Epithelial cell of proximal tubule (primary cell): ENCODE measurements around the gene RIC8A. TPM values are rescaled to one million over a fixed set of nuclear protein-coding genes. Genes with fewer than 3 reads are reported as not detected.

ENCODE experiments used
- DNase-seq: peaks from one replicate; pipeline ENCODE4 v3.0.0-alpha.2; 2011; ENCODE audit warnings: low read depth
- H3K4me3 ChIP-seq: 2 replicates; pipeline ENCODE4 v1.5.1; 2011; ENCODE audit warnings: low read depth, mild to moderate bottlenecking, low read length
- CTCF ChIP-seq: conservative IDR thresholded peaks from 2 replicates; pipeline ENCODE4 v1.5.1; 2012; ENCODE audit warnings: low read depth, mild to moderate bottlenecking, low read length
- total RNA-seq: library from RNA; depleted of rRNA; stranded (reverse); fragments of >200 nt; gene quantifications from 2 replicates; pipeline ENCODE4 v1.2.3, GENCODE V29; 2015

RIC8A gene
- total RNA-seq, 1 donor from 2014 or later = 116 TPM

- no peak overlapping the region for H3K4me3 ChIP-seq
- no peak for TF ChIP-seq CTCF
- DNase-seq = no peak
These were observed 10.4 kb upstream of the RIC8A start for GRCh38 chr11:196786-197731.

GRCh38 chr11:197741-198235 lies 9.7 kb upstream of the RIC8A start:
- no peak overlapping the region for H3K4me3 ChIP-seq
- TF ChIP-seq CTCF = no peak
- no peak for DNase-seq

- no peak for TF ChIP-seq CTCF
- no peak for DNase-seq
- no peak overlapping the region for H3K4me3 ChIP-seq
These were observed 9.2 kb upstream of the RIC8A start for GRCh38 chr11:198236-198806.

- no peak for DNase-seq
- H3K4me3 ChIP-seq = no peak overlapping the region
- TF ChIP-seq CTCF = no peak
These were observed 8.4 kb upstream of the RIC8A start for GRCh38 chr11:199004-199581.

GRCh38 chr11:199782-200181 lies 7.7 kb upstream of the RIC8A start:
- no peak for TF ChIP-seq CTCF
- no peak for DNase-seq
- no peak overlapping the region for H3K4me3 ChIP-seq

GRCh38 chr11:200224-201003 lies 7.1 kb upstream of the RIC8A start:
- DNase-seq = no peak
- no peak overlapping the region for H3K4me3 ChIP-seq
- TF ChIP-seq CTCF = no peak
